BJ (cell line): Measurements from ENCODE around the gene KRT3. TPM values are rescaled to one million over a fixed set of nuclear protein-coding genes. Genes with fewer than 3 reads are reported as not detected.

ENCODE experiments used
- CTCF ChIA-PET: fragments of 350-600 bp; formaldehyde crosslinking; extraction: SDS; loops from one replicate; lab custom pipeline; 2021; ENCODE audit warnings: antibody characterized with exemption, inconsistent platforms; lab: Yijun Ruan, JAX
- POLR2A ChIA-PET: fragments of 300-600 bp; sonication (Branson Sonifier 250); formaldehyde crosslinking; extraction: SDS; loops from one replicate; lab custom pipeline; 2021; ENCODE audit warnings: antibody characterized with exemption; lab: Charles Lee
- DNase-seq: peaks from one replicate; pipeline ENCODE4 v3.0.0-alpha.2; 2011; ENCODE audit warnings: low read depth
- H3K27me3 ChIP-seq: 2 replicates; pipeline ENCODE4 v1.6.0; 2011; ENCODE audit warnings: low read length; ENCODE audit not compliant: control insufficient read depth, insufficient read depth
- H3K36me3 ChIP-seq: 2 replicates; pipeline ENCODE4 v1.5.1; 2011; ENCODE audit warnings: low read length; ENCODE audit not compliant: control insufficient read depth, insufficient read depth
- H3K4me3 ChIP-seq: 2 replicates; pipeline ENCODE4 v1.5.1; 2011; ENCODE audit warnings: low read depth, mild to moderate bottlenecking, control low read depth, low read length
- polyA plus RNA-seq: library from polyadenylated mRNA; depleted of rRNA; stranded (reverse); fragments of >200 nt; gene quantifications from 2 replicates; pipeline ENCODE4 v1.2.3, GENCODE V29; 2011
- TF ChIP-seq, protein P1 (sequence below): IDR thresholded peaks from 2 replicates; pipeline ENCODE4 v1.5.1; 2011; ENCODE audit warnings: low read depth, mild to moderate bottlenecking, control low read depth, inconsistent platforms, low read length, moderate library complexity; ENCODE audit not compliant: insufficient read depth

The KRT3 gene
- polyA plus RNA-seq, 1 experiment: not detected

GRCh38 chr12:52823761-52824450 is 28.0 kb upstream of the KRT3 start:
- DNase-seq: no peak
- CTCF ChIA-PET: interaction anchor here (1.0 kb wide), 1 partner anchor 157 kb away, joined by 4 read pairs; no protein-coding TSS in a partner anchor
- H3K27me3 ChIP-seq: peaks cover 8% of the 10 kb centered on the region
- POLR2A ChIA-PET: no interaction called here
- TF ChIP-seq, protein P1, sequence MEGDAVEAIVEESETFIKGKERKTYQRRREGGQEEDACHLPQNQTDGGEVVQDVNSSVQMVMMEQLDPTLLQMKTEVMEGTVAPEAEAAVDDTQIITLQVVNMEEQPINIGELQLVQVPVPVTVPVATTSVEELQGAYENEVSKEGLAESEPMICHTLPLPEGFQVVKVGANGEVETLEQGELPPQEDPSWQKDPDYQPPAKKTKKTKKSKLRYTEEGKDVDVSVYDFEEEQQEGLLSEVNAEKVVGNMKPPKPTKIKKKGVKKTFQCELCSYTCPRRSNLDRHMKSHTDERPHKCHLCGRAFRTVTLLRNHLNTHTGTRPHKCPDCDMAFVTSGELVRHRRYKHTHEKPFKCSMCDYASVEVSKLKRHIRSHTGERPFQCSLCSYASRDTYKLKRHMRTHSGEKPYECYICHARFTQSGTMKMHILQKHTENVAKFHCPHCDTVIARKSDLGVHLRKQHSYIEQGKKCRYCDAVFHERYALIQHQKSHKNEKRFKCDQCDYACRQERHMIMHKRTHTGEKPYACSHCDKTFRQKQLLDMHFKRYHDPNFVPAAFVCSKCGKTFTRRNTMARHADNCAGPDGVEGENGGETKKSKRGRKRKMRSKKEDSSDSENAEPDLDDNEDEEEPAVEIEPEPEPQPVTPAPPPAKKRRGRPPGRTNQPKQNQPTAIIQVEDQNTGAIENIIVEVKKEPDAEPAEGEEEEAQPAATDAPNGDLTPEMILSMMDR: no peak
- H3K36me3 ChIP-seq: no peaks in the 10 kb centered on the region
- no peak overlapping the region for H3K4me3 ChIP-seq

GRCh38 chr12:52822771-52823510 is 27.0 kb upstream of the KRT3 start:
- POLR2A ChIA-PET: no interaction called here
- TF ChIP-seq, protein P1: no peak
- Histone ChIP-seq H3K4me3 (no peak overlapping the region), H3K36me3 (no peaks in the 10 kb centered on the region), H3K27me3 (peaks cover 11% of the 10 kb centered on the region)
- no peak for DNase-seq
- CTCF ChIA-PET: no interaction called here

DNA sequence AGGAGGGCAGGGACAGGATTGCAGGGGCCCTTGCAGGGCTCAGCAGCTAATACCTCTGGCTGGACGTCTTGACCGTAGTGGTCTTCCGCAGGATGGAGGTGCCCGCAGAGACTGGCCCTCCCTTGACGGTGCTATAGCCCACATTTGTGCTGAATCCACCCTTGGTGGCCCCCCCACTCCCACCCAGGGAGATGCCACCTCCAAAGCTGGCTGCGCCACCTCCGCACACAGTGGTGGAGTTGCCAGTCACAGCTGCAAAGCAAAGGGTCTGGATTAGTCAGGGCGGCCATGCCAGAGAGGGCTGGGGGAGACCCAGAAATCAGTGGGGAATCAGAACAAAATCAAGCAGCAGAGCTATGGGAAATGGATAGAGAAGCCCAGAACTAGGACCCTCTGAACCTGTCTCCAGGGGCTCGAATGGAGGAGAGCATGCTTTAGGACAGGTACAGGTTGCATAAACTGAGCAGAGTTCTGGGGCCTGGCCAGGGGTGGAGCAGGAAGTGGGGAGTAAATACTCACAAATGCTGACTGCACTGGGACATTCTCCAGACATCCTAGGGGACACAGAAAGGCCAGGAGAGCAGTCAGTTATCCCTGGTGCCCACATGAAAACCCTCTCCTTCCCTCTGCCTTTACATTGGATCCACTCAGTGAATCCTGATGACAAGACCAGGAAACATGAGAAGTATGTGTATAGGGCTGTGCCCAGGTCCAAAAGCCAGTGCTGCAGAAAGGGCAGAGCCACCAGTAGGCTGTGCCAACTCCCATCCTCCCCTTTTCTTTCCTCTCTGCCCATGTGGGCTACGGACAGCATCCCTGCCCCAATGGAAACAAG is 26.1 kb upstream of the KRT3 start:
- Histone ChIP-seq H3K36me3 (no peaks in the 10 kb centered on the region), H3K4me3 (no peak overlapping the region), H3K27me3 (peaks cover 14% of the 10 kb centered on the region)
- DNase-seq: no peak
- CTCF ChIA-PET: interaction anchor here (0.9 kb wide), 1 partner anchor 431 kb away, joined by 3 read pairs; no protein-coding TSS in a partner anchor
- POLR2A ChIA-PET: no interaction called here
- TF ChIP-seq, protein P1: no peak

GRCh38 chr12:52821071-52821730 is 25.3 kb upstream of the KRT3 start:
- Histone ChIP-seq H3K4me3 (no peak overlapping the region), H3K36me3 (no peaks in the 10 kb centered on the region), H3K27me3 (peaks cover 14% of the 10 kb centered on the region)
- ChIA-PET CTCF (interaction anchor here (0.9 kb wide), 1 partner anchor 430 kb away, joined by 3 read pairs; no protein-coding TSS in a partner anchor), POLR2A (no interaction called here)
- DNase-seq: no peak
- TF ChIP-seq, protein P1: no peak
